ENCODE data around the gene KCNJ10. TPM values are rescaled to one million over a fixed set of nuclear protein-coding genes. Genes with fewer than 3 reads are reported as not detected.

KCNJ10 gene
- total RNA-seq, 1 experiment from 2014 or later: 0.08 TPM

DNA sequence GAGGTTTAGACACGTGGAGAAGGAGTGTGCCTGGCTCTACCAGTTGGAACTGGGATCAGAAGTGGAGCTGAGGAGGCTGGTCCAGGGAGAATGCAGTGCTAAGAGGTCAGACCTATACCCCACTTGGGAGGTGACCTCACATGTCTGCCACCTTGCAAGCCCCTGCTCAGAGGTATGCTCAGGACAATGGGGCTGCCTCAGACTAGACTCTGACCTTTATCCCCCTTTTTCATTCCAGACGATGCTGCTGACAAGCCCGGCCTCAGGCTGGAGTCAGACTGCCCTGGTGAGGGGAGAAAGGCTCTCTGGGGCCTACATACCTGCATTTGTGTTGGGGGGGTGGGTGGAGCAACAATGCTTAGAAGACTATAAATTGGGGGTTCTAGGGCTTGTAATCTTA, 5.2 kb downstream of the KCNJ10 start:
- no peak overlapping the region for H3K4me3 ChIP-seq (ENCODE audit: low read depth in 2 of 2, low read length in 2 of 2)
- in situ Hi-C loops (cut with HindIII; ENCODE audit: low pct_unique_long_range_greater_than_20kb, low sequenced_read_pairs): no loop called here
- H3K4me1 ChIP-seq (ENCODE audit: control insufficient read depth, insufficient read depth, low read length): peaks cover 3% of the 10 kb centered on the region; the same call in 1 of the 2 replicates
- BruUV-seq (replicated peaks): no TSS peak
- no peak for DNase-seq (ENCODE audit: low read depth, low spot score)
- TF ChIP-seq, protein P1, sequence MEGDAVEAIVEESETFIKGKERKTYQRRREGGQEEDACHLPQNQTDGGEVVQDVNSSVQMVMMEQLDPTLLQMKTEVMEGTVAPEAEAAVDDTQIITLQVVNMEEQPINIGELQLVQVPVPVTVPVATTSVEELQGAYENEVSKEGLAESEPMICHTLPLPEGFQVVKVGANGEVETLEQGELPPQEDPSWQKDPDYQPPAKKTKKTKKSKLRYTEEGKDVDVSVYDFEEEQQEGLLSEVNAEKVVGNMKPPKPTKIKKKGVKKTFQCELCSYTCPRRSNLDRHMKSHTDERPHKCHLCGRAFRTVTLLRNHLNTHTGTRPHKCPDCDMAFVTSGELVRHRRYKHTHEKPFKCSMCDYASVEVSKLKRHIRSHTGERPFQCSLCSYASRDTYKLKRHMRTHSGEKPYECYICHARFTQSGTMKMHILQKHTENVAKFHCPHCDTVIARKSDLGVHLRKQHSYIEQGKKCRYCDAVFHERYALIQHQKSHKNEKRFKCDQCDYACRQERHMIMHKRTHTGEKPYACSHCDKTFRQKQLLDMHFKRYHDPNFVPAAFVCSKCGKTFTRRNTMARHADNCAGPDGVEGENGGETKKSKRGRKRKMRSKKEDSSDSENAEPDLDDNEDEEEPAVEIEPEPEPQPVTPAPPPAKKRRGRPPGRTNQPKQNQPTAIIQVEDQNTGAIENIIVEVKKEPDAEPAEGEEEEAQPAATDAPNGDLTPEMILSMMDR (IDR thresholded peaks at IDR 0.05): no peak
- TF ChIP-seq POLR2AphosphoS5 (IDR thresholded peaks at IDR 0.05; ENCODE audit: low read depth, low read length) (no peak), TCF7L2 (IDR thresholded peaks at IDR 0.05; ENCODE audit: low read depth, low read length) (no peak), SIN3A (IDR thresholded peaks at IDR 0.05; ENCODE audit: borderline replicate concordance, insufficient read depth, low read depth, low read length) (no peak), REST (IDR thresholded peaks at IDR 0.05; ENCODE audit: insufficient read depth in 1 of 2, low read depth in 2 of 2, low read length in 1 of 2) (no peak)
- intact Hi-C loops (cut with micrococcal nuclease; ENCODE audit: unreplicated experiment): no loop called here
- H3K27me3 ChIP-seq (ENCODE audit: control insufficient read depth, insufficient read depth, low read length): peaks cover 6% of the 10 kb centered on the region
- ChIA-PET POLR2A (no interaction called here), CTCF (interaction anchor here (0.5 kb wide), 1 partner anchor 44 kb away, joined by 9 read pairs; no protein-coding TSS in a partner anchor)
- H3K9me3 ChIP-seq (ENCODE audit: control insufficient read depth, insufficient read depth, low read depth, low read length): no peaks in the 10 kb centered on the region
- no peak for ATAC-seq
- no peaks in the 10 kb centered on the region for H3K36me3 ChIP-seq (ENCODE audit: control insufficient read depth, insufficient read depth, low read length)
- no peak overlapping the region for H3K27ac ChIP-seq (ENCODE audit: low read length)

GRCh38 chr1:160064164-160064563, 5.8 kb downstream of the KCNJ10 start:
- Histone ChIP-seq H3K27ac (ENCODE audit: low read length) (no peak overlapping the region), H3K27me3 (ENCODE audit: control insufficient read depth, insufficient read depth, low read length) (peaks cover 5% of the 10 kb centered on the region), H3K9me3 (ENCODE audit: control insufficient read depth, insufficient read depth, low read depth, low read length) (no peaks in the 10 kb centered on the region), H3K4me1 (ENCODE audit: control insufficient read depth, insufficient read depth, low read length) (peaks cover 3% of the 10 kb centered on the region; the same call in 1 of the 2 replicates), H3K36me3 (ENCODE audit: control insufficient read depth, insufficient read depth, low read length) (no peaks in the 10 kb centered on the region), H3K4me3 (ENCODE audit: low read depth in 2 of 2, low read length in 2 of 2) (no peak overlapping the region)
- BruUV-seq (replicated peaks): no TSS peak
- ATAC-seq (no peak), DNase-seq (ENCODE audit: low read depth, low spot score) (no peak)
- ChIA-PET POLR2A (no interaction called here), CTCF (no interaction called here)
- TF ChIP-seq, protein P1 (IDR thresholded peaks at IDR 0.05): no peak
- TF ChIP-seq REST (IDR thresholded peaks at IDR 0.05; ENCODE audit: insufficient read depth in 1 of 2, low read depth in 2 of 2, low read length in 1 of 2): no peak
- TF ChIP-seq TCF7L2 (IDR thresholded peaks at IDR 0.05; ENCODE audit: low read depth, low read length): no peak
- TF ChIP-seq POLR2AphosphoS5 (IDR thresholded peaks at IDR 0.05; ENCODE audit: low read depth, low read length): no peak
- no peak for TF ChIP-seq SIN3A (IDR thresholded peaks at IDR 0.05; ENCODE audit: borderline replicate concordance, insufficient read depth, low read depth, low read length)
- intact Hi-C loops (cut with micrococcal nuclease; ENCODE audit: unreplicated experiment) (no loop called here), in situ Hi-C loops (cut with HindIII; ENCODE audit: low pct_unique_long_range_greater_than_20kb, low sequenced_read_pairs) (no loop called here)
